Brain microvascular endothelial cell (primary cell): ENCODE results near the gene DNAJC7.

Source experiments
- DNase-seq: peaks from one replicate; pipeline ENCODE4 v3.0.0-alpha.2; 2020
- H3K27ac ChIP-seq: fragments of 250-450 bp; sonication (Bioruptor Pico); 2 replicates; pipeline ENCODE4 v1.5.1; 2020; ENCODE audit warnings: mild to moderate bottlenecking, moderate library complexity
- H3K27me3 ChIP-seq: fragments of 250-450 bp; sonication (Bioruptor Pico); replicated peaks from 2 replicates; pipeline ENCODE4 v1.5.1; 2020; ENCODE audit warnings: mild to moderate bottlenecking
- H3K36me3 ChIP-seq: fragments of 250-450 bp; sonication (Bioruptor Pico); replicated peaks from 2 replicates; pipeline ENCODE4 v1.5.1; 2020; ENCODE audit warnings: mild to moderate bottlenecking
- H3K4me3 ChIP-seq: 2 replicates; pipeline ENCODE4 v1.5.1; 2011; ENCODE audit warnings: low read depth, mild to moderate bottlenecking, control low read depth, low read length, moderate library complexity
- in situ Hi-C: cut with HindIII; loops from 2 replicates; pipeline ENCODE4 v1.10.0; 2017; ENCODE audit warnings: low sequenced_read_pairs, low pct_ligation_motif_present
- TF ChIP-seq, protein P1 (sequence below): IDR thresholded peaks from 2 replicates; pipeline ENCODE4 v1.5.1; 2011; ENCODE audit warnings: low read depth, mild to moderate bottlenecking, moderate library complexity, low read length, control low read depth, inconsistent platforms; ENCODE audit errors: missing control alignments

DNAJC7 gene

DNA sequence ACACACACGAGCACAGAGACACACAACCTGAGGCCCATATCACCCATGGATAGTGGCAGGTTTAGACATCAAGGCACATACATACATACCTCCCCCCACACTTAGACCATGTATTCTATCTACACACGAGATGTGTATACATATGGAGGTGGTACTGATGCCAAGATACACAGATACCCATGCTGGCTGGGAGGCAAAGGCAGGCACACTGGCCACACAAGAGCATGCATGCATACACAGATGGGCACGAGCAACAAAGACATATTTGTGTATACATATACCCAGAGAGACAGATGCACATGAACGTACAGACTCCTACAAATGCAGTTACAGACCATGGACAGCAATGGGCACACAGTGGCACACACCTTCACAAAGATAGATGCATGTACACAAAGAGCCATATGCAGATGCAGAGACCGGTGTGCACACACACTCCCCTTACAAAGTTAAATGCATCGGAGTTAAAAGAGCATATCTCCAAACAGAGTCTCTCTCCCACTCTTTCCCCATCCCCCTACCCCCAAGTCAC is 35.2 kb upstream of the DNAJC7 start:
- TF ChIP-seq, protein P1, sequence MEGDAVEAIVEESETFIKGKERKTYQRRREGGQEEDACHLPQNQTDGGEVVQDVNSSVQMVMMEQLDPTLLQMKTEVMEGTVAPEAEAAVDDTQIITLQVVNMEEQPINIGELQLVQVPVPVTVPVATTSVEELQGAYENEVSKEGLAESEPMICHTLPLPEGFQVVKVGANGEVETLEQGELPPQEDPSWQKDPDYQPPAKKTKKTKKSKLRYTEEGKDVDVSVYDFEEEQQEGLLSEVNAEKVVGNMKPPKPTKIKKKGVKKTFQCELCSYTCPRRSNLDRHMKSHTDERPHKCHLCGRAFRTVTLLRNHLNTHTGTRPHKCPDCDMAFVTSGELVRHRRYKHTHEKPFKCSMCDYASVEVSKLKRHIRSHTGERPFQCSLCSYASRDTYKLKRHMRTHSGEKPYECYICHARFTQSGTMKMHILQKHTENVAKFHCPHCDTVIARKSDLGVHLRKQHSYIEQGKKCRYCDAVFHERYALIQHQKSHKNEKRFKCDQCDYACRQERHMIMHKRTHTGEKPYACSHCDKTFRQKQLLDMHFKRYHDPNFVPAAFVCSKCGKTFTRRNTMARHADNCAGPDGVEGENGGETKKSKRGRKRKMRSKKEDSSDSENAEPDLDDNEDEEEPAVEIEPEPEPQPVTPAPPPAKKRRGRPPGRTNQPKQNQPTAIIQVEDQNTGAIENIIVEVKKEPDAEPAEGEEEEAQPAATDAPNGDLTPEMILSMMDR = no peak
- Histone ChIP-seq H3K36me3 (no peaks in the 10 kb centered on the region), H3K27me3 (peaks cover 39% of the 10 kb centered on the region), H3K4me3 (no peak overlapping the region), H3K27ac (no peak overlapping the region)
- DNase-seq = no peak
- in situ Hi-C loops = no loop called here

DNA sequence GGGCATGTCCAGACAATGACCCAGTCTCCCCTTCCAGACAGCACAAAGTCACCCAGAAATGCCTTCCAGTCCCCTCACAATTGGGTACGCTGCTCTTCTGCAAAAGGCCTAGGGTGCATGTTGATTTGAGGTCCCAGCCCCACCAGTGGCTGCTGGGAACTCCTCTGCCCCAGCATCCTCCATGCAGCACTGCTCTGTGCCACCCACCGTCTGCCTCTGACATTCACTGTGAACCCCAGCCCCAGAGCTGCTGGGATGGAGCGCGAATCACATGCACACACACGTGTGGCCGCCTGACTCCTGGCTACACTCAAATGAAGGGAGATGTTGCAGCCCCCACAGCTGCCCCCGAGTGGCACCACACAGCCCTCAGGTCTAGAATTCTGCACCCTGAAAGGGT is 34.4 kb upstream of the DNAJC7 start:
- TF ChIP-seq, protein P1 = no peak
- peaks cover 39% of the 10 kb centered on the region for H3K27me3 ChIP-seq
- in situ Hi-C loops = no loop called here
- H3K4me3 ChIP-seq = no peak overlapping the region
- DNase-seq = no peak
- no peak overlapping the region for H3K27ac ChIP-seq
- H3K36me3 ChIP-seq = no peaks in the 10 kb centered on the region

DNA sequence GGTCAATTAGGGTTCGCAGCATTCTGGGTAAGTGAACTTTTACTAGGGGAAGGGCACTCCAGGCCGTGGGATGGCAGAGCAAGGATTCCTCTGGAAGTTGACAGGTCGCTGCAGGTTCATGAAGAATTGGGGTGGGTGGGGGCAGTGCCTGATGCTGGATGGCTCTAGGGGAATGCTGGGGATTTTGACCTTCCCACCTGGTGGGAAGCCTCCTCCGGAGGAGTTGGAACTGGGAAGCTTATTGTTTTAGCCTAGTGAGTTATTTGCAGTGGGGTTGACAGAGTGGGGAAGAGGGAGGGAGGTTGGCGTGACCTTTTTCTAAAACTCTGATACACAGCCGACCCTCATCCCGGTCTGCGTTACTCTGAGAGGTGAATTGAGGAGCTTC is 33.8 kb upstream of the DNAJC7 start:
- no peak for DNase-seq
- Histone ChIP-seq H3K27me3 (peaks cover 39% of the 10 kb centered on the region), H3K27ac (no peak overlapping the region), H3K4me3 (peak overlapping the region; percentile 45), H3K36me3 (no peaks in the 10 kb centered on the region)
- TF ChIP-seq, protein P1 = no peak
- in situ Hi-C loops = no loop called here

DNA sequence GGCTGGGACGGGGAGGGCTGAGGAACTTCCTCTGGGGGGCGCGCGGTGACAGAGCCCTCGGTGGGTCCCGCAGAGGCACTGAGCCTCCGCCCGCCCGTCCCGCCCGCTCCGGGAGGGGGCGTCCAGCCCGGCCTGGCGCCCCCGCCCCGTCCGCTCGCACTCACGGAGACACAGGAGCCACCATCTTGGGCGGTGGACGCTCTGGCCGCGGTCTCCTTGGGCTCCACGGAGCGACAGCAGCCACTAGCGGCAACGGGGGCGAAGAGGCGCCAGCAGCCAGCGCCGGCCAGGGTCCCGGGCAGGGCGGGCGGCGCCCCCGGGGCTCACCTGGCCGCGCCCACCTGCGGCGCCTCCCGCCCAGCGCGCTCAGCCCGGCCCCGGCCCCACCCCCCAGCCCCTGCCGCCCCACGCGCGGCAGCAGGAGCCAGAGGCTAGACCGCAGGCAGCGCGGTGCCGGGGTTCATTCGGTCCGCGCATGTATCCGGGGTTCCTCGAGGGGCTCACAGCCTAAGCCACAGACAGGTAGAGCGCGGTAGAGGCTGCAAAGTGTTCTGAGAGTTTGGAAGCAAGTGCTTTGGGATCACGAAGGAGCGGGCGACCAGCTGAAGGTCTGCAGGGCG is 33.3 kb upstream of the DNAJC7 start, which contains the start of gene C17orf113:
Gene C17orf113 (minus strand): TSS at position 209 of the 620 bp plus-strand sequence. CDS start 7,225 bp downstream, outside the sequence.
- H3K4me3 ChIP-seq = peak within 1 kb of the TSS; percentile 45
- H3K27me3 ChIP-seq = peaks cover 39% of the 10 kb centered on the region
- peak; percentile 3 for DNase-seq
- TF ChIP-seq, protein P1 = peak; percentile 37
- no peak within 1 kb of the TSS for H3K27ac ChIP-seq
- no peaks in the 10 kb centered on the region for H3K36me3 ChIP-seq
- in situ Hi-C loops = no loop called here

DNA sequence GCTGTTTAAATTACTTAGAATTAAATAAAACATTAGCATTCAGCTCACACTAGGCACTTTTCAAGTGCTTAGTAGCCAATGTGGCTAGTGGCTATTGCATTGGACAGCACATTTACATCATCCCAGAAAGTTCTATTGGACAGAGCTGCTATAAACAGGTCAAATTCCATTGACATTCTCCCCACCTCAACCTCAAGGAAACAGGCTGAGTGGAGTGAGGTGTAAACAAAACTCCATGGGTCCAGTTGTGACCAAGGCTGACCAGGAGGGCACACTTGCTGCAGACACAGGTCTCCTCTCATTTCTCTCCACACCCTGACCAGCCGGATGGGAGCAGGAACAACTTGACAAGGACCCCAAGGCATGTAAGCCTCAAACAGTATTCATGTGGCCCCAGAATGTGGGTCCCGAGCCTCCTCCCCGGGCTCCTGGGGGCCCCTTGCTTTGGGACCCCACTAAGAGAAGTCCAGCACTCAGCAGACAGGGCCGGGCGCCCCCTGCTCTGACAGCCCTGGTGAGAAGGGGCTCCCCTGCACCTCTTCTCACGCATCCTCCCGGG is 32.7 kb upstream of the DNAJC7 start:
- no peak for DNase-seq
- Histone ChIP-seq H3K27me3 (peaks cover 36% of the 10 kb centered on the region), H3K27ac (no peak overlapping the region), H3K4me3 (peak overlapping the region; percentile 45), H3K36me3 (no peaks in the 10 kb centered on the region)
- TF ChIP-seq, protein P1 = no peak
- in situ Hi-C loops = no loop called here
